Measurements from ENCODE around the gene KMT2C.

The KMT2C gene

GRCh38 chr7:152464312-152465118 is 28.7 kb upstream of the KMT2C start (continued):
- TF ChIP-seq ZNF692 (tag by site-specific recombination; IDR thresholded peaks at IDR 0.05): peak; percentile 83; the same call in 1 of the 2 replicates
- TF ChIP-seq ZNF416 (tag by site-specific recombination; IDR thresholded peaks at IDR 0.05): no peak
- no peak for TF ChIP-seq ZNF571 (tag by site-specific recombination; IDR thresholded peaks at IDR 0.05)
- TF ChIP-seq ZBTB17 (tag by site-specific recombination; IDR thresholded peaks at IDR 0.05): peak; percentile 79
- TF ChIP-seq ZNF624 (tag by site-specific recombination; IDR thresholded peaks at IDR 0.05): no peak
- TF ChIP-seq ZSCAN30 (tag by site-specific recombination; IDR thresholded peaks at IDR 0.05): 0 out of 2 replicates have a peak, but pooled peaks have one; percentile 84
- no peak for TF ChIP-seq ZNF580 (tag by site-specific recombination; IDR thresholded peaks at IDR 0.05)
- 0 out of 2 replicates have a peak, but pooled peaks have one; percentile 26 for TF ChIP-seq ZNF768 (tag by site-specific recombination; IDR thresholded peaks at IDR 0.05)
- TF ChIP-seq ZNF670 (tag by site-specific recombination; IDR thresholded peaks at IDR 0.05; ENCODE audit: low read depth): no peak
- TF ChIP-seq ZNF521 (tag by site-specific recombination; IDR thresholded peaks at IDR 0.05): no peak
- TF ChIP-seq HOXC10 (CRISPR knock-in tag; IDR thresholded peaks at IDR 0.05): no peak
- TF ChIP-seq KLF8 (tag by site-specific recombination; IDR thresholded peaks at IDR 0.05): no peak
- TF ChIP-seq MEIS1 (CRISPR knock-in tag; IDR thresholded peaks at IDR 0.05; ENCODE audit: borderline replicate concordance): no peak
- TF ChIP-seq ZNF155 (tag by site-specific recombination; IDR thresholded peaks at IDR 0.05): no peak
- TF ChIP-seq ZSCAN4 (tag by site-specific recombination; IDR thresholded peaks at IDR 0.05): peak; percentile 20; the same call in 1 of the 2 replicates
- peak; percentile 57 for TF ChIP-seq ZNF2 (tag by site-specific recombination; IDR thresholded peaks at IDR 0.05)
- 0 out of 2 replicates have a peak, but pooled peaks have one; percentile 35 for TF ChIP-seq SCRT1 (tag by site-specific recombination; IDR thresholded peaks at IDR 0.05; ENCODE audit: borderline replicate concordance)
- TF ChIP-seq TSHZ1 (tag by site-specific recombination; IDR thresholded peaks at IDR 0.05; ENCODE audit: borderline replicate concordance): no peak
- peak; percentile 36; the same call in 1 of the 2 replicates for TF ChIP-seq ZNF324 (tag by site-specific recombination; IDR thresholded peaks at IDR 0.05)
- TF ChIP-seq GLIS2 (tag by site-specific recombination; IDR thresholded peaks at IDR 0.05): peak; percentile 70; the same call in 1 of the 2 replicates
- no peak for TF ChIP-seq ZNF214 (tag by site-specific recombination; IDR thresholded peaks at IDR 0.05; ENCODE audit: borderline replicate concordance)
- TF ChIP-seq ZSCAN16 (tag by site-specific recombination; IDR thresholded peaks at IDR 0.05): peak; percentile 65; the same call in 1 of the 2 replicates
- no peak for TF ChIP-seq ZNF18 (tag by site-specific recombination; IDR thresholded peaks at IDR 0.05)
- TF ChIP-seq ZNF561 (tag by site-specific recombination; IDR thresholded peaks at IDR 0.05; ENCODE audit: borderline replicate concordance): peak; percentile 97
- TF ChIP-seq SCRT2 (tag by site-specific recombination; IDR thresholded peaks at IDR 0.05): peak; percentile 74
- TF ChIP-seq HOXA7 (CRISPR knock-in tag; IDR thresholded peaks at IDR 0.05; ENCODE audit: borderline replicate concordance): no peak
- no peak for TF ChIP-seq ZNF16 (tag by site-specific recombination; IDR thresholded peaks at IDR 0.05; ENCODE audit: low read depth)
- TF ChIP-seq BCL11A (tag by site-specific recombination; IDR thresholded peaks at IDR 0.05; ENCODE audit: low read depth): no peak
- peak; percentile 16; the same call in 1 of the 2 replicates for TF ChIP-seq PRDM4 (tag by site-specific recombination; IDR thresholded peaks at IDR 0.05)
